HCT116 (cell line): ENCODE results near the gene ACVRL1. TPM values are rescaled to one million over a fixed set of nuclear protein-coding genes. Genes with fewer than 3 reads are reported as not detected.

ENCODE experiments used
- ATAC-seq: fragments of 200-7000 bp; cut with Tn5 transposase; 2 replicates; pipeline ENCODE4 v1.9.1; 2020; ENCODE audit warnings: mild to moderate bottlenecking, moderate library complexity
- BruUV-seq: library from RNA; stranded (reverse); fragments of 400-500 nt; replicated peaks from 2 replicates; lab custom pipeline; 2021; lab: Mats Ljungman, UMichigan
- CTCF ChIA-PET: fragments of 300-600 bp; sonication (Branson Sonifier 250); formaldehyde crosslinking; loops from one replicate; lab custom pipeline; 2021; ENCODE audit warnings: antibody characterized with exemption; lab: Charles Lee
- POLR2A ChIA-PET: fragments of 300-600, 350-600 bp; sonication (Branson Sonifier 250); formaldehyde crosslinking; loops from one replicate; lab custom pipeline; 2021; ENCODE audit warnings: antibody characterized with exemption; lab: Charles Lee
- RAD21 ChIA-PET, 2 experiments: fragments of 300-600 bp; sonication (Branson Sonifier 250); formaldehyde crosslinking; loops; one replicate each; lab custom pipeline; 2023; ENCODE audit warnings: low total read pairs in 2 of 2; ENCODE audit not compliant: uncharacterized antibody in 2 of 2, unreplicated experiment in 2 of 2, low non-redundant PET in 1 of 2; lab: Charles Lee
- DNase-seq: peaks from one replicate; pipeline ENCODE4 v3.0.0-alpha.2; 2010; ENCODE audit warnings: low read depth, low spot score
- H2AFZ ChIP-seq: fragments of 200-600 bp; shearing (Covaris generic), sonication (generic); 2 replicates; pipeline ENCODE4 v1.6.1; 2017; ENCODE audit warnings: low read depth, mixed run types, mixed read lengths, antibody characterized with exemption, low read length; ENCODE audit not compliant: poor library complexity, severe bottlenecking
- H3K27ac ChIP-seq: 2 replicates; pipeline ENCODE4 v1.5.1; 2012; ENCODE audit warnings: low read depth, low read length
- H3K27me3 ChIP-seq: fragments of 200-600 bp; sonication (generic); 2 replicates; pipeline ENCODE4 v1.6.1; 2016; ENCODE audit warnings: mixed run types, low read length, mixed read lengths; ENCODE audit not compliant: insufficient read depth
- H3K36me3 ChIP-seq, 2 experiments: fragments of 200-500 bp in 1 of 2; fragments of 200-600 bp in 1 of 2; sonication (Bioruptor generic) in 1 of 2; sonication (generic) in 1 of 2; 2 replicates each; pipeline versions ENCODE4 v1.5.1 to v1.6.1; 2014 to 2016; ENCODE audit warnings: low read length in 2 of 2, inconsistent platforms in 1 of 2, mixed read lengths in 1 of 2, mixed run types in 1 of 2; ENCODE audit not compliant: insufficient read depth in 2 of 2, control insufficient read depth in 1 of 2
- H3K4me1 ChIP-seq, 2 experiments: fragments of 200-600 bp in 1 of 2; sonication (generic) in 1 of 2; 2 replicates each; pipeline versions ENCODE4 v1.5.1 to v1.6.1; 2012 to 2017; ENCODE audit warnings: low read length in 2 of 2, inconsistent platforms in 1 of 2, mild to moderate bottlenecking in 1 of 2, mixed read lengths in 1 of 2, mixed run types in 1 of 2, moderate library complexity in 1 of 2; ENCODE audit not compliant: insufficient read depth in 2 of 2, control insufficient read depth in 1 of 2
- H3K4me2 ChIP-seq: fragments of 200-600 bp; sonication (generic); 2 replicates; pipeline ENCODE4 v1.6.1; 2017; ENCODE audit warnings: mixed run types, low read length, mixed read lengths
- H3K4me3 ChIP-seq, 2 experiments: fragments of 200-600 bp in 1 of 2; sonication (generic) in 1 of 2; replicated peaks in 1 of 2; 2 replicates each; pipeline ENCODE4 v1.5.1; 2011 to 2016; ENCODE audit warnings: low read length in 2 of 2, control low read depth in 1 of 2, low read depth in 1 of 2, mild to moderate bottlenecking in 1 of 2, mixed read lengths in 1 of 2, mixed run types in 1 of 2
- H3K79me2 ChIP-seq: fragments of 200-600 bp; sonication (generic); 2 replicates; pipeline ENCODE4 v1.6.1; 2017; ENCODE audit warnings: mild to moderate bottlenecking, mixed run types, low read length, moderate library complexity, mixed read lengths; ENCODE audit not compliant: insufficient read depth
- H3K9ac ChIP-seq: fragments of 200-600 bp; sonication (generic); 2 replicates; pipeline ENCODE4 v1.6.1; 2016; ENCODE audit warnings: low read length, mixed read lengths
- H3K9me2 ChIP-seq: fragments of 200-600 bp; sonication (generic), shearing (Covaris generic); 2 replicates; pipeline ENCODE4 v1.6.1; 2017; ENCODE audit warnings: mixed run types, mild to moderate bottlenecking, moderate library complexity; ENCODE audit not compliant: insufficient read depth
- H3K9me3 ChIP-seq, 2 experiments: fragments of 200-500 bp in 1 of 2; fragments of 200-600 bp in 1 of 2; sonication (Bioruptor generic) in 1 of 2; sonication (generic) in 1 of 2; 2 replicates each; pipeline ENCODE4 v1.6.1; 2014 to 2017; ENCODE audit warnings: low read length in 2 of 2, mixed read lengths in 2 of 2, inconsistent platforms in 1 of 2, low read depth in 1 of 2, mild to moderate bottlenecking in 1 of 2, mixed run types in 1 of 2, moderate library complexity in 1 of 2; ENCODE audit not compliant: control insufficient read depth in 1 of 2, insufficient read depth in 1 of 2
- H4K20me1 ChIP-seq: fragments of 200-600 bp; sonication (generic), shearing (Covaris generic); 2 replicates; pipeline ENCODE4 v1.6.1; 2017; ENCODE audit warnings: mixed run types, mild to moderate bottlenecking, moderate library complexity; ENCODE audit not compliant: insufficient read depth
- ATF3 ChIP-seq: IDR thresholded peaks from 2 replicates; pipeline ENCODE4 v1.6.1; 2012
- CTCF ChIP-seq, 3 experiments: fragments of 200-600 bp in 1 of 3; sonication (generic) in 1 of 3; IDR thresholded peaks in 2 of 3; conservative IDR thresholded peaks in 1 of 3; 2 replicates each; pipeline ENCODE4 v1.5.1; 2012 to 2017; ENCODE audit warnings: low read depth in 2 of 3, low read length in 2 of 3, antibody characterized with exemption in 1 of 3, borderline replicate concordance in 1 of 3, control low read depth in 1 of 3, mild to moderate bottlenecking in 1 of 3, mixed read lengths in 1 of 3, mixed run types in 1 of 3, moderate library complexity in 1 of 3; ENCODE audit not compliant: insufficient read depth in 1 of 3
- ELF1 ChIP-seq: IDR thresholded peaks from 2 replicates; pipeline ENCODE4 v1.6.1; 2012; ENCODE audit warnings: low read depth, borderline replicate concordance
- EZH2phosphoT487 ChIP-seq: fragments of 200-600 bp; IDR thresholded peaks from 2 replicates; pipeline ENCODE4 v1.6.1; 2018; ENCODE audit warnings: antibody characterized with exemption, borderline replicate concordance
- FOSL1 ChIP-seq: IDR thresholded peaks from 2 replicates; pipeline ENCODE4 v1.6.1; 2012; ENCODE audit warnings: low read depth
- JUND ChIP-seq: IDR thresholded peaks from 2 replicates; pipeline ENCODE4 v1.6.1; 2012
- MAX ChIP-seq: IDR thresholded peaks from 2 replicates; pipeline ENCODE4 v1.6.1; 2012
- POLR2AphosphoS5 ChIP-seq: IDR thresholded peaks from 2 replicates; pipeline ENCODE4 v1.6.1; 2011; ENCODE audit warnings: mild to moderate bottlenecking, low read depth, low read length, moderate library complexity
- REST ChIP-seq: IDR thresholded peaks from 2 replicates; pipeline ENCODE4 v1.6.1; 2012; ENCODE audit warnings: low read depth
- SP1 ChIP-seq: IDR thresholded peaks from 2 replicates; pipeline ENCODE4 v1.6.1; 2012; ENCODE audit warnings: low read depth
- SRF ChIP-seq: IDR thresholded peaks from 2 replicates; pipeline ENCODE4 v1.6.1; 2012; ENCODE audit warnings: low read depth
- TCF7L2 ChIP-seq: IDR thresholded peaks from 2 replicates; pipeline ENCODE4 v1.7.0; 2011; ENCODE audit warnings: borderline replicate concordance, inconsistent platforms; ENCODE audit not compliant: insufficient read depth, insufficient read length; ENCODE audit errors: extremely low read depth
- intact Hi-C: fragments of 100-400 bp; cut with micrococcal nuclease; formaldehyde crosslinking; loops from 2 replicates; pipeline ENCODE4 v1.10.0; 2022
- total RNA-seq: library from RNA; stranded (reverse); gene quantifications from one replicate; pipeline ENCODE4 v1.2.1, GENCODE V29; 2021; ENCODE audit not compliant: unreplicated experiment

The ACVRL1 gene
- total RNA-seq, 1 experiment from 2014 or later: 2.5 TPM

- Histone ChIP-seq H3K27me3 (no peaks in the 10 kb centered on the region), H3K9me3 (no peaks in the 10 kb centered on the region), H2AFZ (peak overlapping the region; percentile 74), H3K4me3 (no peak overlapping the region), H3K9me2 (no peaks in the 10 kb centered on the region), H3K36me3 (no peaks in the 10 kb centered on the region), H3K9ac (no peak overlapping the region), H3K79me2 (no peaks in the 10 kb centered on the region), H4K20me1 (no peaks in the 10 kb centered on the region), H3K27ac (no peak overlapping the region), H3K4me2 (no peak overlapping the region), H3K4me1 (peaks cover 0 to 16% of the 10 kb centered on the region in 2 experiments; a peak in 1 of 4 replicates)
- no peak for DNase-seq
- TF ChIP-seq EZH2phosphoT487: no peak
- no peak for TF ChIP-seq SP1
- no peak for TF ChIP-seq MAX
- no peak for TF ChIP-seq SRF
- no peak for TF ChIP-seq ELF1
- no peak for TF ChIP-seq CTCF (IDR thresholded peaks at IDR 0.05 in 2 of 3, conservative IDR thresholded peaks at IDR 0.05 in 1 of 3; ENCODE audit: borderline replicate concordance in 1 of 3, insufficient read depth in 1 of 3, low read depth in 2 of 3, low read length in 2 of 3)
- TF ChIP-seq ATF3: no peak
- no peak for TF ChIP-seq JUND
- TF ChIP-seq FOSL1: no peak
- TF ChIP-seq REST: no peak
- no peak for TF ChIP-seq TCF7L2
- no peak for TF ChIP-seq POLR2AphosphoS5
- BruUV-seq: no TSS peak
- POLR2A ChIA-PET: interaction anchor here (1.6 kb wide), 1 partner anchor 9 kb away, joined by 3 read pairs; no protein-coding TSS in a partner anchor
- intact Hi-C loops: no loop called here
- no peak for ATAC-seq
- CTCF ChIA-PET: interaction anchor here (1.4 kb wide), 2 partner anchors 8 to 11 kb away, joined by 6 to 11 read pairs; no protein-coding TSS in a partner anchor
- RAD21 ChIA-PET: no interaction called here
Observed at GRCh38 chr12:51886021-51886710, 21.1 kb upstream of the ACVRL1 start.
